ENCODE measurements around the gene NAT8.

The NAT8 gene

GRCh38 chr2:73594251-73594650 is 48.0 kb downstream of the NAT8 start:
- Histone ChIP-seq H3F3A (ENCODE audit: insufficient read depth, low read length) (no peaks in the 10 kb centered on the region), H3K36me3 (replicated peaks; ENCODE audit: insufficient read depth, low read length) (no peaks in the 10 kb centered on the region), H4K20me1 (ENCODE audit: insufficient read depth, low read length) (no peaks in the 10 kb centered on the region)

GRCh38 chr2:73593680-73594079 is 48.5 kb downstream of the NAT8 start:
- Histone ChIP-seq H4K20me1 (ENCODE audit: insufficient read depth, low read length) (no peaks in the 10 kb centered on the region), H3K27me3 (replicated peaks; ENCODE audit: insufficient read depth, low read length) (no peaks in the 10 kb centered on the region), H3K9me2 (replicated peaks; ENCODE audit: insufficient read depth, low read length) (no peaks in the 10 kb centered on the region), H3K4me3 (ENCODE audit: low read length) (no peak overlapping the region), H3K27ac (ENCODE audit: low read length) (no peak overlapping the region), H3F3A (ENCODE audit: insufficient read depth, low read length) (no peaks in the 10 kb centered on the region), H3K79me2 (ENCODE audit: low read length) (no peaks in the 10 kb centered on the region), H3K4me2 (ENCODE audit: low read depth, low read length) (no peak overlapping the region), H3K4me1 (ENCODE audit: low read length) (no peaks in the 10 kb centered on the region), H3K9ac (ENCODE audit: low read length) (no peak overlapping the region), H3K36me3 (replicated peaks; ENCODE audit: insufficient read depth, low read length) (no peaks in the 10 kb centered on the region), H3K9me3 (replicated peaks; ENCODE audit: insufficient read depth, low read length) (no peaks in the 10 kb centered on the region), H2AFZ (ENCODE audit: low read length) (no peak overlapping the region)
- TF ChIP-seq CTCF (IDR thresholded peaks at IDR 0.05; ENCODE audit: low read length): no peak
- TF ChIP-seq EZH2phosphoT487 (IDR thresholded peaks at IDR 0.05; ENCODE audit: low read length): no peak
- no peak for TF ChIP-seq EZH2 (optimal IDR thresholded peaks at IDR 0.05; ENCODE audit: low read depth, low read length)
- DNase-seq: no peak

More at GRCh38 chr2:73594251-73594650, 48.0 kb downstream of the NAT8 start:
- Histone ChIP-seq H3K4me3 (ENCODE audit: low read length) (no peak overlapping the region), H3K9ac (ENCODE audit: low read length) (no peak overlapping the region), H3K9me3 (replicated peaks; ENCODE audit: insufficient read depth, low read length) (no peaks in the 10 kb centered on the region), H3K27ac (ENCODE audit: low read length) (no peak overlapping the region), H3K4me1 (ENCODE audit: low read length) (no peaks in the 10 kb centered on the region), H3K9me2 (replicated peaks; ENCODE audit: insufficient read depth, low read length) (no peaks in the 10 kb centered on the region), H3K4me2 (ENCODE audit: low read depth, low read length) (no peak overlapping the region), H3K79me2 (ENCODE audit: low read length) (no peaks in the 10 kb centered on the region), H2AFZ (ENCODE audit: low read length) (no peak overlapping the region), H3K27me3 (replicated peaks; ENCODE audit: insufficient read depth, low read length) (no peaks in the 10 kb centered on the region)
- DNase-seq: no peak
- no peak for TF ChIP-seq CTCF (IDR thresholded peaks at IDR 0.05; ENCODE audit: low read length)
- no peak for TF ChIP-seq EZH2 (optimal IDR thresholded peaks at IDR 0.05; ENCODE audit: low read depth, low read length)
- no peak for TF ChIP-seq EZH2phosphoT487 (IDR thresholded peaks at IDR 0.05; ENCODE audit: low read length)

All from MM.1S (cell line).